Neural progenitor cell (in vitro differentiated cells): ENCODE data around the gene IL18R1. TPM values are rescaled to one million over a fixed set of nuclear protein-coding genes. Genes with fewer than 3 reads are reported as not detected.

Experiments
- DNase-seq: peaks from one replicate; pipeline ENCODE4 v3.0.0-alpha.2; 2016; ENCODE audit warnings: low spot score
- H2AFZ ChIP-seq: fragments of 200-600 bp; sonication (generic); replicated peaks from 2 replicates; pipeline ENCODE4 v1.6.1; 2016; ENCODE audit warnings: antibody characterized with exemption
- H3F3A ChIP-seq: fragments of 200-600 bp; sonication (generic); 2 replicates; pipeline ENCODE4 v1.6.1; 2016; ENCODE audit warnings: antibody characterized with exemption, low read depth
- H3K27ac ChIP-seq: fragments of 200-600 bp; sonication (generic); 2 replicates; pipeline ENCODE4 v1.5.1; 2016; ENCODE audit warnings: mild to moderate bottlenecking
- H3K27me3 ChIP-seq: fragments of 200-600 bp; sonication (generic); 2 replicates; pipeline ENCODE4 v1.6.1; 2016; ENCODE audit warnings: mild to moderate bottlenecking, moderate library complexity
- H3K36me3 ChIP-seq: fragments of 200-600 bp; sonication (generic); 2 replicates; pipeline ENCODE4 v1.5.1; 2016
- H3K4me1 ChIP-seq: fragments of 200-600 bp; sonication (generic); 2 replicates; pipeline ENCODE4 v1.6.1; 2016; ENCODE audit warnings: mixed run types
- H3K4me2 ChIP-seq: fragments of 200-600 bp; sonication (generic); 2 replicates; pipeline ENCODE4 v1.6.1; 2016
- H3K4me3 ChIP-seq: fragments of 200-600 bp; sonication (generic); 2 replicates; pipeline ENCODE4 v1.5.1; 2016
- H3K79me2 ChIP-seq: fragments of 200-600 bp; sonication (generic); 2 replicates; pipeline ENCODE4 v1.6.1; 2016; ENCODE audit warnings: low read depth
- H3K9ac ChIP-seq: fragments of 200-600 bp; sonication (generic); 2 replicates; pipeline ENCODE4 v1.6.1; 2016
- H3K9me3 ChIP-seq: fragments of 200-600 bp; sonication (generic); 2 replicates; pipeline ENCODE4 v1.5.1; 2016; ENCODE audit warnings: low read depth
- H4K20me1 ChIP-seq: fragments of 200-600 bp; sonication (generic); 2 replicates; pipeline ENCODE4 v1.6.1; 2016; ENCODE audit warnings: low read depth
- H3K27ac Mint-ChIP-seq: 3 replicates; pipeline ENCODE4 v1.8.0; 2021; ENCODE audit warnings: mixed read lengths
- H3K27me3 Mint-ChIP-seq: 2 replicates; pipeline ENCODE4 v1.8.0; 2022; ENCODE audit warnings: low read depth, mild to moderate bottlenecking, inconsistent platforms, moderate library complexity, mixed read lengths; ENCODE audit not compliant: insufficient read depth
- H3K36me3 Mint-ChIP-seq: 3 replicates; pipeline ENCODE4 v1.8.0; 2021; ENCODE audit warnings: mixed read lengths
- H3K4me1 Mint-ChIP-seq: 3 replicates; pipeline ENCODE4 v1.8.0; 2021; ENCODE audit warnings: mixed read lengths
- H3K4me3 Mint-ChIP-seq: 3 replicates; pipeline ENCODE4 v1.8.0; 2021; ENCODE audit warnings: mild to moderate bottlenecking, moderate library complexity, mixed read lengths
- H3K9me3 Mint-ChIP-seq: 3 replicates; pipeline ENCODE4 v1.8.0; 2020; ENCODE audit warnings: mixed read lengths
- EZH2 ChIP-seq: fragments of 200-600 bp; sonication (generic); IDR thresholded peaks from 2 replicates; pipeline ENCODE4 v1.6.1; 2017; ENCODE audit warnings: antibody characterized with exemption, mild to moderate bottlenecking, moderate library complexity
- EZH2phosphoT487 ChIP-seq: fragments of 200-600 bp; sonication (generic); IDR thresholded peaks from 2 replicates; pipeline ENCODE4 v1.6.1; 2017; ENCODE audit warnings: antibody characterized with exemption
- total RNA-seq: library from RNA; depleted of rRNA; stranded (reverse); fragments of >200 nt; gene quantifications from 2 replicates; pipeline ENCODE4 v1.2.3, GENCODE V29; 2015; ENCODE audit warnings: low replicate concordance
- TF ChIP-seq, protein P1 (sequence below): fragments of 200-600 bp; sonication (generic); IDR thresholded peaks from 2 replicates; pipeline ENCODE4 v1.5.1; 2017; ENCODE audit warnings: antibody characterized with exemption, mild to moderate bottlenecking

The IL18R1 gene
- total RNA-seq, 1 donor from 2014 or later, result 0.07 TPM

DNA sequence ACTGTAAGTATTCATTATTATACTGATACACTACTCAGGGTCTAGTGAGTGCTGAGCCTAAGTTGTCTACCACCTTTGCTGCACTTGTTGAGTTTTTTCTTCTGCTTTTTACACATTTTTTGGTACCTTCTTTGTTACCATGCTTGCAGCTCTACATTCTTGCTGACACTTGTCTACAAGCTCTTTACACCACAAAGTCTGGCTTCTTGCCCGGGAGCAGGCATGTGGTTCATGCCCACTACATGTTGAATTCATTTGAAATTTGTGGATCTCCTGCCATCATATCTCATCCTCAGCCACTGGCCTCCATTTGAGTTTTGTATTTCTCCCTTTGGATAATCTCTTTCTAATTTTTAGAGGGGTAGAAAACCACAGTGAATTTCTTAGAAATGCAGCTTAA, 29.9 kb downstream of the IL18R1 start:
- Mint-ChIP-seq H3K27ac (no peak overlapping the region), H3K36me3 (no peaks in the 10 kb centered on the region), H3K9me3 (peaks cover 10% of the 10 kb centered on the region), H3K27me3 (peaks cover under 1% of the 10 kb centered on the region), H3K4me3 (no peak overlapping the region), H3K4me1 (no peaks in the 10 kb centered on the region)
- H3K9ac ChIP-seq, result no peak overlapping the region
- no peak for DNase-seq
- no peaks in the 10 kb centered on the region for H3K79me2 ChIP-seq
- no peaks in the 10 kb centered on the region for H3K4me1 ChIP-seq
- no peak overlapping the region for H2AFZ ChIP-seq
- H4K20me1 ChIP-seq, result no peaks in the 10 kb centered on the region
- no peak overlapping the region for H3K4me2 ChIP-seq
- no peaks in the 10 kb centered on the region for H3K36me3 ChIP-seq
- no peaks in the 10 kb centered on the region for H3K27me3 ChIP-seq
- no peak overlapping the region for H3K27ac ChIP-seq
- H3K4me3 ChIP-seq, result no peak overlapping the region
- peaks cover 8% of the 10 kb centered on the region for H3K9me3 ChIP-seq
- H3F3A ChIP-seq, result no peaks in the 10 kb centered on the region
- TF ChIP-seq EZH2 (no peak), EZH2phosphoT487 (no peak)
- TF ChIP-seq, protein P1, sequence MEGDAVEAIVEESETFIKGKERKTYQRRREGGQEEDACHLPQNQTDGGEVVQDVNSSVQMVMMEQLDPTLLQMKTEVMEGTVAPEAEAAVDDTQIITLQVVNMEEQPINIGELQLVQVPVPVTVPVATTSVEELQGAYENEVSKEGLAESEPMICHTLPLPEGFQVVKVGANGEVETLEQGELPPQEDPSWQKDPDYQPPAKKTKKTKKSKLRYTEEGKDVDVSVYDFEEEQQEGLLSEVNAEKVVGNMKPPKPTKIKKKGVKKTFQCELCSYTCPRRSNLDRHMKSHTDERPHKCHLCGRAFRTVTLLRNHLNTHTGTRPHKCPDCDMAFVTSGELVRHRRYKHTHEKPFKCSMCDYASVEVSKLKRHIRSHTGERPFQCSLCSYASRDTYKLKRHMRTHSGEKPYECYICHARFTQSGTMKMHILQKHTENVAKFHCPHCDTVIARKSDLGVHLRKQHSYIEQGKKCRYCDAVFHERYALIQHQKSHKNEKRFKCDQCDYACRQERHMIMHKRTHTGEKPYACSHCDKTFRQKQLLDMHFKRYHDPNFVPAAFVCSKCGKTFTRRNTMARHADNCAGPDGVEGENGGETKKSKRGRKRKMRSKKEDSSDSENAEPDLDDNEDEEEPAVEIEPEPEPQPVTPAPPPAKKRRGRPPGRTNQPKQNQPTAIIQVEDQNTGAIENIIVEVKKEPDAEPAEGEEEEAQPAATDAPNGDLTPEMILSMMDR, result no peak

DNA sequence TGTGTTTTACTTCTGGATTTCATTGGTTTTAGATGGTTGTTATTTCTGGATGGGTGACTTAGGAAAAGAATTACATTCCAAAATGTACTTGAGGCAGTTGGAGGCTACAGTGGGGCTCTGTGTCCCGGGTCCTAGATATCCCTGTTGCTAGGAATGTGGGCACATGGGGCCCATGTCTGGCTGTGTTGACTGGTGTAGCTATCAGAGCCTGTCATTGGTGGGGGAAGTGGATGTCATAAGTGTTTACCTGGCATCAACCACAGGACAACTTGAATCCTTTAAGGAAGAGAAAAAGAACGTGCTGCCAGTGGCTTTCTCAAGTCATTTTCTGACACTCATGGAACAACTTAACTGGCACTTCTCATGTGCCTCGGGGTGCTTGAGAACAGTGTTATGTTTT, 30.4 kb downstream of the IL18R1 start:
- H3K9ac ChIP-seq, result no peak overlapping the region
- peaks cover 10% of the 10 kb centered on the region for H3K9me3 Mint-ChIP-seq
- peaks cover 8% of the 10 kb centered on the region for H3K9me3 ChIP-seq
- H3K27ac ChIP-seq, result no peak overlapping the region
- no peaks in the 10 kb centered on the region for H3K27me3 ChIP-seq
- no peak overlapping the region for H2AFZ ChIP-seq
- H3K4me1 ChIP-seq, result no peaks in the 10 kb centered on the region
- no peak overlapping the region for H3K27ac Mint-ChIP-seq
- H3K4me2 ChIP-seq, result no peak overlapping the region
- H3K36me3 ChIP-seq, result no peaks in the 10 kb centered on the region
- H3K4me3 ChIP-seq, result no peak overlapping the region
- H3F3A ChIP-seq, result no peaks in the 10 kb centered on the region
- TF ChIP-seq EZH2phosphoT487 (no peak), EZH2 (no peak)
- TF ChIP-seq, protein P1, result no peak
- H3K4me1 Mint-ChIP-seq, result no peaks in the 10 kb centered on the region
- DNase-seq, result no peak
- no peaks in the 10 kb centered on the region for H3K27me3 Mint-ChIP-seq
- no peaks in the 10 kb centered on the region for H4K20me1 ChIP-seq
- H3K79me2 ChIP-seq, result no peaks in the 10 kb centered on the region
- H3K4me3 Mint-ChIP-seq, result no peak overlapping the region
- H3K36me3 Mint-ChIP-seq, result no peaks in the 10 kb centered on the region

DNA sequence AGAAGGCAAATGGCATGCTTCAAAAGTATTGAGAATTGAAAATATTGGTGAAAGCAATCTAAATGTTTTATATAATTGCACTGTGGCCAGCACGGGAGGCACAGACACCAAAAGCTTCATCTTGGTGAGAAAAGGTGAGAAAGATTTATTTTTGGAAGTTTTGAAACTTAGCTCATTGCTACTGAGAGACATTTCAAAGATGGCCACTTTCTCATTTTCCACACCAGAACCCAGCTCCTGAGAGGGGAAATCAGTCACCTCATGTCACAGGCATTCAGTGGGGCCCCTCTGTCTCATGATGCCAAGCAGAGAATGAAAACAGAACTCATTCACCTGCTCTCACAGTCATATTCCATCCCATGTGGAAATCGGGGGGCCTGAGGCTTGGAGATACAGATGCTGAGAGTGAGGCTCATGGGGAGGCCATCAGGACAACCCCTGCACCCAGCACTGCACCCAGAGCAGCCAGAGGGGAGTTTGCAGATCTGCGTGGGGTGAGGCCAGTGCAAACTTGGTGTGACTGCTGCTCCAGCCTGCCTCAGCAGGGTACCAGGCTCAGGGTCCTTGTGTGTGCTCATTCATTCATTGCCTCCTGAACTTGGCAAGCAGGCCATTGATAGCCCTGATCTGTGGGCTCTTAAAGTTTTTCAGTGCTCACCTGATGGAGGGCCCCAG, 31.4 kb downstream of the IL18R1 start:
- H3K27me3 Mint-ChIP-seq, result no peaks in the 10 kb centered on the region
- H3K27ac Mint-ChIP-seq, result no peak overlapping the region
- H3F3A ChIP-seq, result no peaks in the 10 kb centered on the region
- no peak for TF ChIP-seq EZH2phosphoT487
- TF ChIP-seq, protein P1, result no peak
- TF ChIP-seq EZH2, result no peak
- H3K9me3 ChIP-seq, result peaks cover 8% of the 10 kb centered on the region
- no peak overlapping the region for H2AFZ ChIP-seq
- H3K4me1 Mint-ChIP-seq, result no peaks in the 10 kb centered on the region
- H4K20me1 ChIP-seq, result no peaks in the 10 kb centered on the region
- H3K27me3 ChIP-seq, result no peaks in the 10 kb centered on the region
- H3K36me3 ChIP-seq, result no peaks in the 10 kb centered on the region
- no peak overlapping the region for H3K4me3 ChIP-seq
- H3K36me3 Mint-ChIP-seq, result no peaks in the 10 kb centered on the region
- no peak overlapping the region for H3K4me2 ChIP-seq
- DNase-seq, result no peak
- H3K4me1 ChIP-seq, result no peaks in the 10 kb centered on the region
- no peak overlapping the region for H3K4me3 Mint-ChIP-seq
- peaks cover 10% of the 10 kb centered on the region for H3K9me3 Mint-ChIP-seq
- no peaks in the 10 kb centered on the region for H3K79me2 ChIP-seq
- no peak overlapping the region for H3K27ac ChIP-seq
- H3K9ac ChIP-seq, result no peak overlapping the region
